Stomach (tissue), 4 donors: ENCODE measurements around the gene SIK3.

Source experiments
- EP300 ChIP-seq: sonication (generic); formaldehyde crosslinking; IDR thresholded peaks from one replicate; pipeline ENCODE4 v1.6.1; 2017; ENCODE audit warnings: antibody characterized with exemption
- POLR2A ChIP-seq, 4 donors: fragments of 450-650 bp; IDR thresholded peaks; one replicate each; pipeline ENCODE4 v1.6.1; 2016; ENCODE audit warnings: antibody characterized with exemption in 4 of 4, control low read depth in 2 of 4, mild to moderate bottlenecking in 1 of 4, moderate library complexity in 1 of 4
- POLR2AphosphoS5 ChIP-seq, 3 donors: sonication (generic); formaldehyde crosslinking; IDR thresholded peaks; one replicate each; pipeline ENCODE4 v1.6.1; 2016; ENCODE audit warnings: antibody characterized with exemption in 3 of 3
- TF ChIP-seq, protein P1 (sequence below), 7 experiments: fragments of 450-650 bp in 4 of 7; fragments of 200-600 bp in 3 of 7; sonication (generic) in 3 of 7; IDR thresholded peaks; one replicate each; pipeline ENCODE4 v1.5.1; 2016 to 2019; ENCODE audit warnings: antibody characterized with exemption in 7 of 7, control low read depth in 2 of 7, mild to moderate bottlenecking in 1 of 7

DNA sequence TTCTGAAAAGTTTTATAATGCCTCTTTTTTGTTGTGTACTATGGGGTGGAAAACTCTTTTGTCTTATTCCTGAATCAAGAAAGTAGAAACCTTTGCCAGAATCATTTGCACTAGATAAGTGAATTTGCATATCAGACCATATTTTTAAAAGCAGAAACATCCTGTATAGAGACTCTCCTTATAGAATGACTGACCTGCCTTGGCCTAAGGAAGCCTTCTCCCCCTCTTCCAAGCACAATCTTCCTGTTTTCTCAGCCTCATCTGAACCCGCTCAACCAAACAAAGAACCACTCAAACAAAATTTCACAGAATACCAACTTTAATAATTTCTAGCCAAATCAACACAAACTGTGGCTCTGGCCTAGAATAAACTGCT lies 60.3 kb downstream of the SIK3 start:
- TF ChIP-seq, protein P1, sequence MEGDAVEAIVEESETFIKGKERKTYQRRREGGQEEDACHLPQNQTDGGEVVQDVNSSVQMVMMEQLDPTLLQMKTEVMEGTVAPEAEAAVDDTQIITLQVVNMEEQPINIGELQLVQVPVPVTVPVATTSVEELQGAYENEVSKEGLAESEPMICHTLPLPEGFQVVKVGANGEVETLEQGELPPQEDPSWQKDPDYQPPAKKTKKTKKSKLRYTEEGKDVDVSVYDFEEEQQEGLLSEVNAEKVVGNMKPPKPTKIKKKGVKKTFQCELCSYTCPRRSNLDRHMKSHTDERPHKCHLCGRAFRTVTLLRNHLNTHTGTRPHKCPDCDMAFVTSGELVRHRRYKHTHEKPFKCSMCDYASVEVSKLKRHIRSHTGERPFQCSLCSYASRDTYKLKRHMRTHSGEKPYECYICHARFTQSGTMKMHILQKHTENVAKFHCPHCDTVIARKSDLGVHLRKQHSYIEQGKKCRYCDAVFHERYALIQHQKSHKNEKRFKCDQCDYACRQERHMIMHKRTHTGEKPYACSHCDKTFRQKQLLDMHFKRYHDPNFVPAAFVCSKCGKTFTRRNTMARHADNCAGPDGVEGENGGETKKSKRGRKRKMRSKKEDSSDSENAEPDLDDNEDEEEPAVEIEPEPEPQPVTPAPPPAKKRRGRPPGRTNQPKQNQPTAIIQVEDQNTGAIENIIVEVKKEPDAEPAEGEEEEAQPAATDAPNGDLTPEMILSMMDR (IDR thresholded peaks at IDR 0.05): no peak
- TF ChIP-seq EP300 (no peak), POLR2AphosphoS5 (IDR thresholded peaks at IDR 0.05) (no peak), POLR2A (IDR thresholded peaks at IDR 0.05) (no peak)
